GM12864 (cell line): ENCODE data around the gene DENND1A.

Source experiments
- DNase-seq: peaks from one replicate; pipeline ENCODE4 v3.0.0-alpha.2; 2011; ENCODE audit warnings: low read depth
- H3K4me3 ChIP-seq: 2 replicates; pipeline ENCODE4 v1.5.1; 2011; ENCODE audit warnings: mild to moderate bottlenecking, low read depth, low read length, control low read depth
- CTCF ChIP-seq: IDR thresholded peaks from 2 replicates; pipeline ENCODE4 v1.5.1; 2011; ENCODE audit warnings: low read depth, mild to moderate bottlenecking, moderate library complexity, low read length, control low read depth, inconsistent platforms; ENCODE audit errors: missing control alignments

Gene DENND1A

DNA sequence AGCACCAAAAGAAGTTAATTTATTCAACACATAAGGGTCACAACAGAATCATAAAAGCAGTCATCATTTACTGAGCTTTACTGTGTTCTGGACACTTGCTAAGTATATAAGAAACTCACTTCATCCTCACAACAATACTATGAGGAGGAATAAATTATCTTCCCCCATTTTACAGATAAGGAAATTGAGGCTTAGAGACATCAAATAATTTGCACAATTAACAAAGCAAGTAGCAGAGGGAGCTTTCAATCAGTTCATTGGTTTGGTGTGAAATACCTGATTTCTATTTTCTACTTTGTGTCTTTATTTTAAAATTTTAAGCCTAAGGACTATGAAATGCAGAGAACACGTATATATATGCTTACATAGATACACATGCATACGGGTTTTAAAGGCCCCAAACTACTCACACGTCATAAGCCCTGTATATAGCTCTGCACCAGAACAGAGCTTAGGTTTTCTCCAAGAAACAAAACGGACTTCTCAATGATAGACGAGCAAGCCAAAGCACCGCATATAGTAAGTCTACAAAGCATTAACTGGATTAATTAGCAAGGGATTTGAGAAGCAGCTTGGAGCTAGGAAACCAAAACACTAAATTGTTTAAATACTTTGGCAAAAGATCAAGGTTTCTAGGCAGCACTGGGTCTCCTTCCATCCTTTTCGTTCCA, 95.6 kb downstream of the DENND1A start:
- DNase-seq: no peak
- no peak overlapping the region for H3K4me3 ChIP-seq

DNA sequence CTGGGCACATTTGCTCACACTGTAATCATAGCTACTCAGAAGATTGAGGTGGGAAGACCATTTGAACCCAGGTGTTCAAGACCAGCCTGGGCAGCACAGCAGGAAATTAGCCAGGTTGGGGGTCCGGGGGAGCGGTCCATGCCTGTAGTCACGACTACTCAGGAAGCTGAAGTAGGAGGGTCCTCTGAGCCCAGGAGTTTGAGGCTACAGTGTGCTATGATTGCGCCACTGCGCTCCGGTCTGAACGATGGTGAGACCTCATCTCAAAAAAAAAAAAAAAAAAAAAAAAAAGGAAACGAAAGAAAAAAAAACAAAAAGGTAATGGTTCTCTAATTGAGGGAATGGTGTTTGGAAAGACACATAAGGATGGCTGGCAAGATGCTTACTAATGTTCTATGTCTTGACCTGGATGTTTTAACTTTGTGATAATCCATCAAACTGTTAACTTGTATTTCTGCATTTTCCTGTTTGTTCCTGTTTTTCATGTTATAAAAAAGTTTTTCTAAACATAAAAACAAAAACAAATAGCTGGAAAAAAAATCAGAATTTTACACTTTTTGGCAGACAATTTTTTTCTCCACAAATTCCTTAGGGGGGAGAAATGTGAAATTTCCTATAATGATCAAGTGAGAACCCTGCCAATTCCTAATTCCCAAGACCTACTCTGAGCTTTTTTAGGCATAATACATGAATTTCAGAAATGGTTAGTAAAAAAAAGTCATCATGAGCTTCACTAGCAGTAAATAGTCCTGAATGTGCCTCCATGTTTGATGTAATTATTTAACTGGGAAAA, 96.9 kb downstream of the DENND1A start:
- no peak for TF ChIP-seq CTCF
- no peak for DNase-seq
- no peak overlapping the region for H3K4me3 ChIP-seq

More for the DNA sequence above, 95.6 kb downstream of the DENND1A start:
- TF ChIP-seq CTCF: no peak

DNA sequence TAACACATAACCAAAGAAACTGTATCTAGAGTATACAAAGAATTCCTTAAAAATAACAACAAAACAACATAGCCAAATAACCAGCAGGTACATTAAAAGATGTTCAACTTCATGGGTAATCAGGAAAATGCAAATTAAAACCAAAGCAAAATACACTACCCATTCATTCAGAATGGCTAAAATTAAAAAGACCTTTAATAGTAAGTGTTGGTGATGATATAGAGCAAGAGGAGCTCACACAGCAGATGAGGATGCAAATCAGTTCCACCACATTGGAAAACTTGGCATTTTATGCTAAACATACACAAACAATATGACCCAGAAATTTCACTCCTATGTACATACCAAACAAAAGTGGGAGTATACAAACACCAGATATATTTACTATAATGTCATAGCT, 97.8 kb downstream of the DENND1A start:
- DNase-seq: no peak
- TF ChIP-seq CTCF: no peak
- no peak overlapping the region for H3K4me3 ChIP-seq

DNA sequence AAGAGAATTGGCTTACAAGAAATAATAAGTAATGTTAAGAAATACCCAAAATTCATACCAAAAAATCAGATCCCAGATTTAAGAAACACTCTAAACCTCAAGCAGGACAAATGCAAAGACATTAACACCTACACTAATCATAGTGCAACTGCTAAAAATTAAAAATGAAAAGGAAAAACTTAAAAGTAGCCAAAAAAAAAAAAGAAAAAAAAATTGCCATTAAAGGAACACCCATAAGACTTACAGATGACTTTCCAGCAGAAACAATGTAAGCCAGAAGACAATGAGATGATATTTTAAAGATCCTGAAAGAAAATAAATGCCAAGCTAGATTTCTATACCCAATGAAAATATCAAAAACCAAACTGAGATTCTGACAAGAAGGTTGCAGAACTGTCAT, 101.5 kb downstream of the DENND1A start:
- no peak for TF ChIP-seq CTCF
- DNase-seq: no peak

GRCh38 chr9:123825342-123826060, 104.4 kb downstream of the DENND1A start:
- TF ChIP-seq CTCF: no peak
- no peak for DNase-seq
- no peak overlapping the region for H3K4me3 ChIP-seq

More for the DNA sequence above, 101.5 kb downstream of the DENND1A start:
- no peak overlapping the region for H3K4me3 ChIP-seq

DNA sequence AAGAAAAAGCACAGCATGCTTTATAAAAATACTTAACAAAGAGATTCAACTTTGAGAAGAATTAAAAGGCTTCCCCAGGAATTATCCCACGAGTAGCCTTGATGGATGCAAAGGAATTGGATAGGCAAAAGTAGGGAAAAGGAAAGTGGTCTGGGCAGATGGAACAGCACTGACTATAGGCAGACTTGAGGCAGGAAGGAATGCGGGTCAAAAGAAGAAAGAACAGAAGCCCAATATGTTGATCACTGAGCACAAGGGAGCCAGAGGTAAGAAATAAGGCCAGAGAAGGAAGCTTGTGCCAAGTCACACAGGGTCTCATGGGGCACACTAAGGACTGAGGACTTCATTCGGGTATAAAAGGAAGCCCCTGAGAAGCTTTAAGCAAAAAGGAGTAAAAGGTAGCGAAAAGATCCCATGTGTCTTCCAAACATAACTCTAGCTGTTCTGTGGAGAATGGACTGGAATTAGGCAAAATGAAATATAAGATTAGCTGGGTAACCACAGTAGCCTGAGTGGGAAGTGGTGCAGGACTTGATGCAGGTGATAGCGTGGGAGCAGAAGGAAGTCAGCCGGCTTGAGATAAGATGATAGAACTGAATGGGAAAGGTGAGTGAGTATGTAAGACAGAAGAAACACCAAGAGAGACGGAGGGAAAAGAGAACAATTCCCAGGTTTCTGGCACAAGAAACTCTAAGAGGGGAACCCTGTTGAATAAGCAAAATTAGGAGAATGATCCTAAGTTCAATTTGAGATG, 106.6 kb downstream of the DENND1A start:
- no peak overlapping the region for H3K4me3 ChIP-seq
- no peak for TF ChIP-seq CTCF
- DNase-seq: no peak
